Measurements from ENCODE around the gene CCSER1. TPM values are rescaled to one million over a fixed set of nuclear protein-coding genes. Genes with fewer than 3 reads are reported as not detected.

CCSER1 gene
- total and polyA plus RNA-seq, 2 experiments from 2014 or later, result 5.2 to 23.4 TPM

DNA sequence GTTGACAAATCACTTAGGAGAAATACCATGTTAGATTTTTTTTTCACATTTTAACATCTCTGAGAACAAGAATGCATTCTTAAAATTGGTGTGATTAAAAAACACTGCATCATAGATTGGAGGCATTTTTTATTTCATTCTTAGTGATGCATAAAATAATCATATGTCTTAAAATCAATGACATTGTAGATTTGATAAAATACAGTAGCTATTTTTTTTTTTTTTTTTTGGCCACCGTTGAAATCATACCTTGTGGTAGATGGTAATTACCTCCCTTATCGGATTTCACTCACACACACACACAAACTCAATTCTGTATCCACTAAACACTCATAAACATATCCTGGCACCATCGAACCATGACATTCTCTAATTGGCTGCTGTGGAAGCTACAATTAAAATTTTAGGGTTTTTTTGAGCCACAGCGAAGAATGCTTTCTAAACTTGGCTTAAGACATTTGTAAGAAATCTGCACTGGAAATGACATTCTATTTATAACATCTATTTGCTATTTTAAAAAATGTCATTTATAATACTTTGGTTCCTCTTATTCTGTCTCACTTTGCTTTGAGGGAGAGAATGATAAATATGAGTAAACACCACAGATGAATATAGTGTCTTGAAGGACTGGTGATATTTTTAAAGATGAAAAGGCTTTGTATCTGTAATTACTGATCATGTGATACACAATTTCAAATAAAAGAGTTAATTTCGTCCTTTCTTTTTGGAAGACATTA is 60.1 kb downstream of the CCSER1 start:
- DNase-seq (ENCODE audit: low spot score), result no peak
- H2AFZ ChIP-seq, result no peak overlapping the region
- H3K27me3 ChIP-seq, result no peaks in the 10 kb centered on the region
- WGBS (ENCODE audit: low lambda C conversion rate, missing lambda C conversion rate), result 76% methylated on average over 5 of the region's 5 CpGs
- peaks cover 5% of the 10 kb centered on the region for H3K4me1 ChIP-seq (ENCODE audit: insufficient read depth)
- no peak overlapping the region for H3K4me3 ChIP-seq
- H4K20me1 ChIP-seq (ENCODE audit: insufficient read depth, poor library complexity, severe bottlenecking), result no peaks in the 10 kb centered on the region
- no peaks in the 10 kb centered on the region for H3K79me2 ChIP-seq
- H3K4me2 ChIP-seq, result no peak overlapping the region
- H3K36me3 ChIP-seq (replicated peaks; ENCODE audit: insufficient read depth, low read depth), result no peaks in the 10 kb centered on the region
- no peak overlapping the region for H3K27ac ChIP-seq
- TF ChIP-seq EZH2 (IDR thresholded peaks at IDR 0.05; ENCODE audit: borderline replicate concordance) (no peak), CTCF (IDR thresholded peaks at IDR 0.05; ENCODE audit: poor library complexity) (no peak), EZH2phosphoT487 (IDR thresholded peaks at IDR 0.05; ENCODE audit: low read depth, severe bottlenecking, unreplicated experiment) (no peak)
- no peaks in the 10 kb centered on the region for H3K9me2 ChIP-seq (replicated peaks; ENCODE audit: insufficient read depth)
- no peaks in the 10 kb centered on the region for H3K9me3 ChIP-seq (ENCODE audit: low read depth)

GRCh38 chr4:90189178-90189577 is 62.0 kb downstream of the CCSER1 start:
- H3K9me3 ChIP-seq (ENCODE audit: low read depth), result no peaks in the 10 kb centered on the region
- no peaks in the 10 kb centered on the region for H3K79me2 ChIP-seq
- H3K4me1 ChIP-seq (ENCODE audit: insufficient read depth), result peaks cover 5% of the 10 kb centered on the region
- H4K20me1 ChIP-seq (ENCODE audit: insufficient read depth, poor library complexity, severe bottlenecking), result no peaks in the 10 kb centered on the region
- no peak overlapping the region for H3K4me3 ChIP-seq
- DNase-seq (ENCODE audit: low spot score), result no peak
- H3K27me3 ChIP-seq, result no peaks in the 10 kb centered on the region
- H3K9me2 ChIP-seq (replicated peaks; ENCODE audit: insufficient read depth), result no peaks in the 10 kb centered on the region
- 90% methylated on average over 3 of the region's 3 CpGs for WGBS (ENCODE audit: low lambda C conversion rate, missing lambda C conversion rate)
- no peak overlapping the region for H3K4me2 ChIP-seq
- no peak for TF ChIP-seq EZH2 (IDR thresholded peaks at IDR 0.05; ENCODE audit: borderline replicate concordance)
- TF ChIP-seq CTCF (IDR thresholded peaks at IDR 0.05; ENCODE audit: poor library complexity), result no peak
- no peak for TF ChIP-seq EZH2phosphoT487 (IDR thresholded peaks at IDR 0.05; ENCODE audit: low read depth, severe bottlenecking, unreplicated experiment)
- H3K36me3 ChIP-seq (replicated peaks; ENCODE audit: insufficient read depth, low read depth), result no peaks in the 10 kb centered on the region
- no peak overlapping the region for H3K27ac ChIP-seq
- no peak overlapping the region for H2AFZ ChIP-seq

- no peaks in the 10 kb centered on the region for H3K27me3 ChIP-seq
- no peak overlapping the region for H3K4me2 ChIP-seq
- H2AFZ ChIP-seq, result no peak overlapping the region
- WGBS (ENCODE audit: low lambda C conversion rate, missing lambda C conversion rate), result 91% methylated on average over 4 of the region's 4 CpGs
- no peaks in the 10 kb centered on the region for H4K20me1 ChIP-seq (ENCODE audit: insufficient read depth, poor library complexity, severe bottlenecking)
- no peak for DNase-seq (ENCODE audit: low spot score)
- TF ChIP-seq EZH2 (IDR thresholded peaks at IDR 0.05; ENCODE audit: borderline replicate concordance) (no peak), CTCF (IDR thresholded peaks at IDR 0.05; ENCODE audit: poor library complexity) (no peak), EZH2phosphoT487 (IDR thresholded peaks at IDR 0.05; ENCODE audit: low read depth, severe bottlenecking, unreplicated experiment) (no peak)
- no peaks in the 10 kb centered on the region for H3K79me2 ChIP-seq
- H3K9me2 ChIP-seq (replicated peaks; ENCODE audit: insufficient read depth), result no peaks in the 10 kb centered on the region
- no peaks in the 10 kb centered on the region for H3K4me1 ChIP-seq (ENCODE audit: insufficient read depth)
- H3K9me3 ChIP-seq (ENCODE audit: low read depth), result no peaks in the 10 kb centered on the region
- H3K36me3 ChIP-seq (replicated peaks; ENCODE audit: insufficient read depth, low read depth), result no peaks in the 10 kb centered on the region
- H3K4me3 ChIP-seq, result no peak overlapping the region
- H3K27ac ChIP-seq, result no peak overlapping the region
Measured at GRCh38 chr4:90189946-90190345, 62.8 kb downstream of the CCSER1 start.

Data from hepatocyte (in vitro differentiated cells).